ENCODE measurements around the gene AP5M1. TPM values are rescaled to one million over a fixed set of nuclear protein-coding genes. Genes with fewer than 3 reads are reported as not detected.

The AP5M1 gene
- total and polyA plus RNA-seq, 2 of the 4 experiments (the other 2 are of a cell fraction) = 16.1 to 28.3 TPM

GRCh38 chr14:57317248-57317833, 48.6 kb downstream of the AP5M1 start:
- peak; percentile 85 for ATAC-seq (ENCODE audit: low read depth)
- no peaks in the 10 kb centered on the region for H3K79me1 ChIP-seq (ENCODE audit: low read depth in 1 of 2, low read length in 2 of 2)
- no peaks in the 10 kb centered on the region for H3K9me1 ChIP-seq (ENCODE audit: insufficient read depth, low read length)
- no peak overlapping the region for H2BK120ac ChIP-seq (ENCODE audit: low read depth, low read length)
- no peak overlapping the region for H2AFZ ChIP-seq (replicated peaks; ENCODE audit: low read length, poor library complexity)
- no peak overlapping the region for H4K91ac ChIP-seq (ENCODE audit: insufficient read depth, low read depth, low read length)
- H3K4me2 ChIP-seq (ENCODE audit: low read depth, low read length) = no peak overlapping the region
- no TSS peak for BruUV-seq (replicated peaks)
- no peaks in the 10 kb centered on the region for H3K4me1 ChIP-seq (ENCODE audit: control insufficient read depth, insufficient read depth, low read length)
- DNase-seq = peak; percentile 78
- H3K56ac ChIP-seq (ENCODE audit: extremely low read depth, insufficient read depth, low read length) = no peak overlapping the region
- H3K9ac ChIP-seq (ENCODE audit: low read depth, low read length) = no peak overlapping the region
- H3K14ac ChIP-seq (replicated peaks; ENCODE audit: low read depth, low read length) = no peak overlapping the region
- no peak overlapping the region for H3K4me3 ChIP-seq (ENCODE audit: insufficient read depth, low read depth, low read length)
- intact Hi-C loops (cut with micrococcal nuclease) (loop anchor here (1.0 to 10.0 kb wide), 5 partner anchors 251 to 826 kb away; no protein-coding TSS in a partner anchor), in situ Hi-C loops (cut with MboI; ENCODE audit: low sequenced_read_pairs) (loop anchor here (5.0 to 25.0 kb wide), 2 partner anchors 655 to 825 kb away; no protein-coding TSS in a partner anchor), dilution Hi-C loops (cut with HindIII; ENCODE audit: low sequenced_read_pairs, unreplicated experiment) (loop anchor here (10.0 kb wide), 1 partner anchor 823 kb away; no protein-coding TSS in a partner anchor)
- no peak overlapping the region for H3K23ac ChIP-seq (ENCODE audit: low read depth, low read length)
- no peak overlapping the region for H2AK9ac ChIP-seq (replicated peaks; ENCODE audit: low read depth, low read length, poor library complexity)
- no peak overlapping the region for H2AK5ac ChIP-seq (ENCODE audit: low read depth, low read length)
- no peak overlapping the region for H2BK20ac ChIP-seq (ENCODE audit: low read depth, low read length)
- no CpG with 5 or more reads among the region's 3 CpGs for WGBS, 2 experiments (ENCODE audit: extremely low coverage in 2 of 2, insufficient read length in 1 of 2)
- TF ChIP-seq CEBPB (IDR thresholded peaks at IDR 0.05; ENCODE audit: low read depth, low read length) = peak; percentile 69; the same call in 1 of the 2 replicates
- TF ChIP-seq RAD21 (IDR thresholded peaks at IDR 0.05; ENCODE audit: low read length) = peak; percentile 85
- TF ChIP-seq MAZ (IDR thresholded peaks at IDR 0.05; ENCODE audit: borderline replicate concordance, low read depth, low read length) = no peak
- TF ChIP-seq CTCF (conservative IDR thresholded peaks at IDR 0.05; ENCODE audit: low read depth, low read length) = peak; percentile 93
- TF ChIP-seq SMC3 (IDR thresholded peaks at IDR 0.05; ENCODE audit: low read depth, low read length) = peak; percentile 71
- ChIA-PET POLR2A (ENCODE audit: unreplicated experiment) (no interaction called here), CTCF (interaction anchor here (1.9 to 2.2 kb wide), 2 partner anchors 12 to 826 kb away, joined by 7 to 10 read pairs; no protein-coding TSS in a partner anchor)
- H3K27ac ChIP-seq (ENCODE audit: insufficient read depth, low read length) = no peak overlapping the region
- H2BK5ac ChIP-seq (ENCODE audit: low read depth, low read length, poor library complexity, severe bottlenecking) = no peak overlapping the region
- H4K8ac ChIP-seq (ENCODE audit: low read depth in 2 of 2, low read length in 2 of 2) = no peak overlapping the region
- no peak overlapping the region for H2BK15ac ChIP-seq (ENCODE audit: low read depth, low read length)
- H3K18ac ChIP-seq (ENCODE audit: low read depth, low read length) = no peak overlapping the region
- peaks cover 7% of the 10 kb centered on the region for H3K27me3 ChIP-seq (ENCODE audit: control insufficient read depth, insufficient read depth, low read length)
- no peak overlapping the region for H3K4ac ChIP-seq (ENCODE audit: low read depth, low read length)
- H4K5ac ChIP-seq (ENCODE audit: low read depth, low read length) = no peak overlapping the region
- H3K9me3 ChIP-seq (ENCODE audit: control insufficient read depth, insufficient read depth, low read length) = no peaks in the 10 kb centered on the region
- H4K20me1 ChIP-seq (ENCODE audit: insufficient read depth, low read length) = no peaks in the 10 kb centered on the region
- no peaks in the 10 kb centered on the region for H3K36me3 ChIP-seq (ENCODE audit: control insufficient read depth, insufficient read depth, low read length)
